ENCODE measurements around the gene TERC.
"Not testable (repeated sequence)": the region's sequence is repeated elsewhere in the genome, so short reads cannot be mapped to it uniquely, and the experiment has no call there.

The TERC gene

DNA sequence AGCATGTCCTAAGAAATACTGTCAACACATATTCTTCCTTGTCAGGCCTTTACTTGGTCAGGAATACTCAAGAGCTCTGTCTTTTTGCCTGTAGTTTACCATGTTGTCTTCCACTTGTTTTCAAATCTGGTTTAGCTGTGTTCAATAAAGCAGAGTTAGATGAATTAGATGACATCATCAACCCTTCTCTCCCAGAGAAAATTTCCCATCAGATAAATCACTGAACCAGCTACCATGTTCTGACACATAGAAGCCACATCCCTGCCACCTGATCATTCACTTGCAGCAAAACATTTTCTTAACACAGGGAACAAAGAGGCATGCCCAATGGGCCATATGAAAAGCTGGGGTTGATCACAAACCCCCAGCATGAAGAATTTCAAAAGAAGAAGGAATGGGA lies 42.1 kb downstream of the TERC start:
- no peak overlapping the region for H3K4me3 ChIP-seq (ENCODE audit: low read length)
- DNase-seq (ENCODE audit: low read depth) = no peak
- TF ChIP-seq, protein P1, sequence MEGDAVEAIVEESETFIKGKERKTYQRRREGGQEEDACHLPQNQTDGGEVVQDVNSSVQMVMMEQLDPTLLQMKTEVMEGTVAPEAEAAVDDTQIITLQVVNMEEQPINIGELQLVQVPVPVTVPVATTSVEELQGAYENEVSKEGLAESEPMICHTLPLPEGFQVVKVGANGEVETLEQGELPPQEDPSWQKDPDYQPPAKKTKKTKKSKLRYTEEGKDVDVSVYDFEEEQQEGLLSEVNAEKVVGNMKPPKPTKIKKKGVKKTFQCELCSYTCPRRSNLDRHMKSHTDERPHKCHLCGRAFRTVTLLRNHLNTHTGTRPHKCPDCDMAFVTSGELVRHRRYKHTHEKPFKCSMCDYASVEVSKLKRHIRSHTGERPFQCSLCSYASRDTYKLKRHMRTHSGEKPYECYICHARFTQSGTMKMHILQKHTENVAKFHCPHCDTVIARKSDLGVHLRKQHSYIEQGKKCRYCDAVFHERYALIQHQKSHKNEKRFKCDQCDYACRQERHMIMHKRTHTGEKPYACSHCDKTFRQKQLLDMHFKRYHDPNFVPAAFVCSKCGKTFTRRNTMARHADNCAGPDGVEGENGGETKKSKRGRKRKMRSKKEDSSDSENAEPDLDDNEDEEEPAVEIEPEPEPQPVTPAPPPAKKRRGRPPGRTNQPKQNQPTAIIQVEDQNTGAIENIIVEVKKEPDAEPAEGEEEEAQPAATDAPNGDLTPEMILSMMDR (conservative IDR thresholded peaks at IDR 0.05; ENCODE audit: low read length) = no peak

- H3K4me3 ChIP-seq (ENCODE audit: low read length); DNase-seq (ENCODE audit: low read depth): not testable (repeated sequence)
Measured at GRCh38 chr3:169718415-169718814, 46.4 kb downstream of the TERC start.
